C4-2B (cell line): Measurements from ENCODE around the gene R3HDM2.

ENCODE experiments used
- H3K27ac ChIP-seq: fragments of 450-650 bp; 2 replicates; pipeline ENCODE4 v1.5.1; 2017
- CTCF ChIP-seq: fragments of 450-650 bp; conservative IDR thresholded peaks from 2 replicates; pipeline ENCODE4 v1.5.1; 2017; ENCODE audit warnings: mild to moderate bottlenecking
- ZFX ChIP-seq: fragments of 450-650 bp; IDR thresholded peaks from 2 replicates; pipeline ENCODE4 v1.6.1; 2017

R3HDM2 gene

DNA sequence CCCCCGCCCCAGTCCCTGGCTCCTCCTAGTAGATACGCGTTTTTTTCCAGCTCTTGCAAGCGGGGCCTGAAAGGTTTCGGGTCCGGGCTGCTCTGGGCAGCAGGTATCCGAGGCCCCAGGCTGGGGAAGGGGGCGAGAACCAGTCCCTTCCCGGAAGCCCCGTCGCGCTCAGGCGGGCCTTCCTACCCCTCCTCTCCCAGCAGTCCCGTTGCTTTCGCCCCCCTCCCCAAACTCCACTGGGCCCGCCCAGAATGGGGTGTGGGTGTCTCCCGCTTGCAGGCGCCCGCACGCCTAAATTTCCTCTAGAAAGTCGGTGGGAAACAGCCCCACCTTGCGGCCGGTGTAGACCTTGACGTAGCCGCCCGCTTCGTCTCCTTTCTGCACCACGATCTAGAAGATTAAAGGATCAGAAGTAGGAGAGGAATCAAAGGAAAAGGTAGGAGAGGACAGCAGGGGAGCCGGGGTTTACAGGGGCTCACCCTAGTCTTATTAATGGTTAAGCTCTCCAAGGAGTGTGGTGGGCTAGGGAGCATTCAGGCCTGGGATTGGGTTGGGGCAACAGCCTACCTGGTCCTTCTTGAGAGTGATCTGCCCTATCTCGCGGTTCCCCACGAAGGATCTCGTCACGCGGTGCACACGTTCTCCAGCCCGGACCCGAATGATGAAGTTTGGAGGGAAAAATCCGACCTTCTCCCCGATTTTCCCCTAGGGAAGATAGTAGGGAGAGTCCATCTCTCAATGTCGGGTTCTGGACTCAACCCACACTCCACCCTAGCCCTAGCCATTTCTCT, 187.1 kb downstream of the R3HDM2 start:
- H3K27ac ChIP-seq: peak overlapping the region; percentile 53
- TF ChIP-seq ZFX: no peak
- TF ChIP-seq CTCF: peak; percentile 89

- TF ChIP-seq ZFX (no peak), CTCF (no peak; the same call in 1 of the 2 replicates)
- peak overlapping the region; percentile 53 for H3K27ac ChIP-seq
Measured at GRCh38 chr12:57242691-57243454, 188.0 kb downstream of the R3HDM2 start.

DNA sequence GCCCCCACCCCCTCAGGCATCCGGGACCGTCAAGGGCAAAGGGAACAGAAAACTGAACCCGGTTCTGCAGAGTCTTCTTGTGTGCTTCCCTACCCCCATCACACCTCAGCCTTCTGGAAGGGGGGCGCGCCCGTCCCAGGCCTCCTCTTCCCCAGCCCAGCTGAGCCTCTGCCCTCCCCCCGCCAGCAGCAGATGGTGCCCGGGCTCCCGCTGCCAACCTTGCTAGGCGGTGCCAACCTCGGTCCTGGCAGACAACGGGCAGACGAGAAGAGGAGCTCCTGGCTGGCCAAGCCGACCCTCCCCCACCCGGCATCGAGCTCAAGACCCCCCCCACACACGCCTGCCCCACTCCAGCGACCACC, 188.5 kb downstream of the R3HDM2 start:
- peak overlapping the region; percentile 53 for H3K27ac ChIP-seq
- no peak for TF ChIP-seq CTCF
- TF ChIP-seq ZFX: no peak

DNA sequence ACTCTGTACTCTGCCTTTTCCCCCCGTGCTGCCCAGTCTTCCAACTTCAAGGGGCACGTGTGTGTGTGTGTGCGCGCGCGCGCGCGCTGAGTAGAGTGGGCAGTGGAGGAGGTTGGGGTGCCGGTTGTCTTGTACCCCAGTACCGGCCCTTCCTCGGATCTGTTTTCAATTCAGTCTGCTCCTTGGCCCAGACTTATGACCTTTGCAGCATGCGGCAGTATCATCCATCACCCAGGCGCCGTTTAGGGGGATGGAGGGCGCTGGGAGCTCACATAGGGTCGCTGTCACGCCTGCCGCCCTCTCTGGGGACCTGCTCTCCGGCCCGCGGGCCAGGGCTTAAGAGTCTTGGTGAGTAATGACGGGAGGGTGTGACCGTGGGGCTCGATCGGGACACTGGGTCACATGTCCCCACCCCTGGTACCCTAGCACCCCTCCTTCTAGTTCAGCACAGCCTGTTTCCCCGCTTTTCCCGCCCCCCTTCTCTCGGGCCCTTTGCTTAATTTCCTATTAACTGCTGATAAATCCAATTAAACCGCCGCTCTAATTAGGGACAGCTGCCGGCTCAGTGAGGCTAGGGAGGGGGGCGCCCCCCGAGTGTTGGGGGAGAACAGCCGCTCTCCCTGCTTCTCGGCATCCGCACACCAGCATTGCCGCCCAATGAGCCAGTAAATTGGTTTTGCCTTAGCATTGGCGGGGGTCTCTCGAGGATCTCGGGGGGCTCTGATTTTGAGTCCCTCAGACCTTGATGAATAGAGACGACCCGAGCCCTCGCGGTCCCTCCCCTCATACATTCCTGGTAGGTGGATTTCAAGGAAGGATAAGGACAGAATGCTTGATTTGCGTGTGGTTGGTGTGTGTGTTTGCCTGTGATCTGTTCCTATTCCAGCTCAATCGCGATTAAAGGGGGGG, 189.2 kb downstream of the R3HDM2 start:
- no peak for TF ChIP-seq CTCF
- no peak for TF ChIP-seq ZFX
- H3K27ac ChIP-seq: no peak overlapping the region; the same call in 1 of the 2 replicates

GRCh38 chr12:57240926-57241401, 189.9 kb downstream of the R3HDM2 start:
- peak overlapping the region; percentile 34 for H3K27ac ChIP-seq
- TF ChIP-seq ZFX (no peak), CTCF (no peak; the same call in none of the 2 replicates)

GRCh38 chr12:57240066-57240921, 190.5 kb downstream of the R3HDM2 start:
- H3K27ac ChIP-seq: peak overlapping the region; percentile 34

More at GRCh38 chr12:57240066-57240921, 190.5 kb downstream of the R3HDM2 start:
- TF ChIP-seq CTCF (peak; percentile 27), ZFX (no peak)
